Astrocyte of the hippocampus (primary cell): ENCODE measurements around the gene ITGAV.

ENCODE experiments used
- DNase-seq: peaks from one replicate; pipeline ENCODE4 v3.0.0; 2011; ENCODE audit warnings: low read depth, low spot score

ITGAV gene

DNA sequence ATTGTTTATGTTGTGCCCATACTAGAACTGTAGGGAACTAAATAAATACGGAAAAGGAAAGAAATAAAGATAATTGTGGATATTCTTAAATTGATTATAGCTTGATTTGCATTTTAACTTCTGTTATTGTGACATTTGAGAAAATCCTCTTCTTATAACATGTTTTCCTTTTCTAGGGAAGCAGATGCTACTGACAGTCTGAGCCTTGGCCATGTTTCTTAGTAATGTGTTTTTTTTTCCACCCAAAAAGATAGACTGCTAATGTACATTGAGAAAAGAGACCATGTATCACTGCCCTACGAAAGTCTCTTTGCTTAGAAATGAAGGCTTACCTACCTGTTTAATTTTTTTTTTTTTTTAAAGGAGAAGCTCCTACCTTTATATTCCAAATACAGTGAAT lies 22.2 kb downstream of the ITGAV start:
- DNase-seq: no peak

GRCh38 chr2:186612555-186613440 lies 22.9 kb downstream of the ITGAV start:
- peak; percentile 52 for DNase-seq

DNA sequence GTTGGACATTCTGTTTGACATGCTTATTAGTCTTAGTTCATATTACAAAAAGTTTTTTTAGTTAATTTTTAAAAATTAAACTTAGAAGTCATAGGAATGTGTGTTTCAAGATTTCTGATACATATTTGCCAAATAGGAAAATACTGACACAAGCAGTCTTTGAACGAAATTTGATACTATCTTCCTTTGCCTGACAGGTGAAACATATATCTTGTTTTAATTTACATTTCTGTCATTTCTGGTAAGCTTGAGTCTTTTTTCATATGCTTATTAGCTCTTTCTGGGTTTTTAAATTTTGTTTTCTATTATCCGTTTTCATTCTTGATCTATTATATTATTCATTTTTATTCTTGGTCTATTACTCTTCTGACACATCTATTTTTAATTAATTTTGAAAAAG lies 24.5 kb downstream of the ITGAV start:
- DNase-seq: no peak

- no peak for DNase-seq
Observed at GRCh38 chr2:186617148-186617547, 27.3 kb downstream of the ITGAV start.

GRCh38 chr2:186617771-186618170 lies 27.9 kb downstream of the ITGAV start:
- DNase-seq: no peak

DNA sequence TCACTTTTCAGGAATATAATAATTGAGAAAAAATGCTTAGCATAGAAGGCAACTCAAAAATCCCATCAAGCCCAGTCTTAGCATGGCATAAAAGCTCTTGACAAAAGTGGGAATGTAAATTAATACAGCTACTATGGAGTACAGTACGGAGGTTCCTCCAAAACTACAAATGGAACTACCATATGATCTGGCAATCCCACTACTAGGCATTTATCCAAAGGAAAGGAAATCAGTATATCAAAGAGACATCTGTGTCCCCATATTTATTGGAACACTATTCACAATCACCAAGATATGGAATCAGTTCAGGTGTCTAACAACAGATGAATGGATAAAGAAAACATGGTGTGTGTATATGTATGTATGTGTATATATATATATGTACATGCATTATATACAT lies 28.8 kb downstream of the ITGAV start:
- no peak for DNase-seq

- DNase-seq: no peak
Observed at GRCh38 chr2:186623084-186623483, 33.2 kb downstream of the ITGAV start.

- no peak for DNase-seq
Observed at GRCh38 chr2:186624276-186624675, 34.4 kb downstream of the ITGAV start.

DNA sequence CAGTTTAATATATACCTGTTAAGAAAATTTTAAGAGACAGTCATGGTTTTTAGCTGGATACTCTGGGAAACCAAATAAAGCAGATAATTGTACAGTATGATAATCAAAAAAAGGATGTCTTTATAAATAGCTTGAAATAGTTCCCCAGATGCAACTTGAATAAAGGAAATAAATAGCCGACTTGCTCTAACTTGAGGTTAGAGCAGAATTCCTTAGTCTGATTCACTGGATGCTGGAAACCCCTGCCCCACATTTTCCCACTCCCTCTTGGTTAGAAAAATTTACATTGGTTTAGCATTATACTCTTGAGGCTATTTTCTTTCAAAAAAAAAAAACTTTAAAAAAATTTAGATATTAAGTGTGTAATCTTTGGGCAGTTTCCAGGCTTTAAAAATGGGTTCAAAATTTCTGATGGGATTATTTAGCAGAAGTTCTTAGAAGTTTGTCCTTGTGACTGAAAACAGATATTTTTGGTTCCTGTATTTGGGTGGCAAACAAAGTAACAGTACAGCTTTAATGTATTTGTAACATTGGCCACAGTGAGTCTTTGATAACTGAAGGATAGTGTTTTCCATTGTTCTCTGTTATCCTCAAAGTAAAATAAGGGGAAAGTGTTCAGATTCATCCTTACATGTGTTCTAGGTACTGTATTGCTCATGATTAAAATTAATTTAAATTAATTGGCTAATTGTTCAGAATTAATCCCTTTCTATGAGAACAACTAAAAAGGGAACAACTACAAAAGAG lies 39.6 kb downstream of the ITGAV start:
- DNase-seq: peak; percentile 56

DNA sequence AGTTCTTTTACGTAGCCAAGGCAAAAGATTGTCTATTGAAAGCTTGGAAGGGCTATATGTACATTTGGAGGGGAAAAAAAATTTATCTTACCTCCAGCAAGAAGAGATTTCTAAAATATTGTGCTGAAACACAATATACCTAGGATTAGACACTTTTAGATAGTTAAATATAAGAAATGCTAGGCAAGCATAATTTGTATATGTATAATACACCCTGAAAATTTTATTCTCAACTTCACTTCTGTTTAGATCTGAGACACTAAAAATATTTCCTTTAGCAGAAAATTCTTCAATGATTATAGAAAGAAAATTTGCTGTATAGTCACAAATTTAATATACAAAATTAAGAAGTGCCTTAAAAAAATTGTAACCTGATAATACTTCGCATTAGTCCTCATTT lies 42.6 kb downstream of the ITGAV start:
- no peak for DNase-seq

- DNase-seq: no peak
Observed at GRCh38 chr2:186634701-186635100, 44.8 kb downstream of the ITGAV start.

DNA sequence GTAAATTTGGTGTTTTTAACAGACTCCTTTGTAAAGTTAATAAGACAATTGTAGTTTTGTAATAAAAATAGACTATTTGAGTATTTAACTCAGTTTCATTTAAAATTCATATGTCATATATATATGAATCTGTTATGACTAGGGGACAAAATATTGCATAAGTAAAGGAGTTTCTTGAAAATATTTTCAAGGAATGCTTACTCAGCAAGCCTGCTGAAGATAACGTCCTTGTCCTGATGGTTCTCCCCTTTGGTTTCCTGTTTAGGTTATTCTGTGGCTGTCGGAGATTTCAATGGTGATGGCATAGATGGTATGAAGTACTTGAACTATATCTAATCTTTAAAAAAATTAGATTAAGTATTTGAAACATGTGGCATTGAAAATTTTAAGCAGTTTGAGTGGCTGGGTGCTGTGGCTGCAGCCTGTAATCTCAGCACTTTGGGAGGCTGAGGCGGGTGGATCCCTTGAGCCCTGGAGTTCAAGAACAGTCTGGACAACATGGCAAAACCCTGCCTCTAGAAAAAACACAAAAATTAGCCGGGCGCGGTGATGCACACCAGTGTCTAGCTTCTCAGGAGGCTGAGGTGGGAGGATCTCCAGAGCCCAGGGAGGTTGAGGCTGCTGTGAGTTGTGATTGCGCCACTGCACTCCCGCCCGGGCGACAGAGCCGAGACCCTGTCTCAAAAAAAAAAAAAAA lies 47.1 kb downstream of the ITGAV start:
- DNase-seq: no peak

GRCh38 chr2:186637497-186637800 lies 47.6 kb downstream of the ITGAV start:
- no peak for DNase-seq

GRCh38 chr2:186639939-186640338 lies 50.1 kb downstream of the ITGAV start:
- DNase-seq: no peak

DNA sequence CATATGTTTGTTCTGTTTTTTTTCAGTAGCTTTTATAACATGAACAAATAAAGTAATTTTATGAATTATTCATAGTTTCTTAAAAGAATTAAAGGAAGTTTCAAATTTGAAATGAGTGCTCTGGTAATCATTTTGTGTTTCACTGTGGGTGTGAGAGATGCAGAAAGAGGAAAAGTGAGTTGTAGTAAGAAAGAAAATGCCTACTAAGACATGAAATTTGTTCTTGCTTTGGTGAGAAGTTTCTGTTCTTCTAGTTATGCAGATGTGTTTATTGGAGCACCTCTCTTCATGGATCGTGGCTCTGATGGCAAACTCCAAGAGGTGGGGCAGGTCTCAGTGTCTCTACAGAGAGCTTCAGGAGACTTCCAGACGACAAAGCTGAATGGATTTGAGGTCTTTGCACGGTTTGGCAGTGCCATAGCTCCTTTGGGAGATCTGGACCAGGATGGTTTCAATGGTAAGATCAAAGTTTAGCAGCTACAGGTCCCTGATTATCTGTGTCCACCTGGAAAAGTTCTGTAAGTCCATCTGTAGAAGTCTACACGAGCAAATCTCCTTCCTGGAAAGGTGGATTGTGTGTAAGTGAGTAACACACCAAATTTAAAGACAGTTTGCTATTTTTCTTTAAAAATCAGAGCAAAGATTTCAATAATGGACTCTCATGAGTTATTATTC lies 51.4 kb downstream of the ITGAV start:
- peak; percentile 4 for DNase-seq

- peak; percentile 81 for DNase-seq
Observed at GRCh38 chr2:186641807-186642321, 52.0 kb downstream of the ITGAV start.

GRCh38 chr2:186644791-186645190 lies 54.9 kb downstream of the ITGAV start:
- no peak for DNase-seq

- DNase-seq: no peak
Observed at GRCh38 chr2:186645999-186646398, 56.1 kb downstream of the ITGAV start.

- DNase-seq: no peak
Observed at GRCh38 chr2:186648130-186648529, 58.3 kb downstream of the ITGAV start.

- DNase-seq: no peak
Observed at GRCh38 chr2:186653511-186653910, 63.7 kb downstream of the ITGAV start.

GRCh38 chr2:186659383-186659782 lies 69.5 kb downstream of the ITGAV start:
- DNase-seq: no peak
